ENCODE data around the gene FRA10AC1. TPM values are rescaled to one million over a fixed set of nuclear protein-coding genes. Genes with fewer than 3 reads are reported as not detected.

FRA10AC1 gene
- total RNA-seq, 6 donors from 2014 or later: 7.4 to 28.9 (median 12.2) TPM

- no peaks in the 10 kb centered on the region for H3K9me3 ChIP-seq
- H3K27me3 ChIP-seq: no peaks in the 10 kb centered on the region
- no peak overlapping the region for H3K27ac ChIP-seq
- DNase-seq: no peak
- H3K4me3 ChIP-seq: no peak overlapping the region
- no peak for TF ChIP-seq EP300 (IDR thresholded peaks at IDR 0.05)
- no peak for TF ChIP-seq POLR2AphosphoS5 (IDR thresholded peaks at IDR 0.05)
- TF ChIP-seq, protein P1, sequence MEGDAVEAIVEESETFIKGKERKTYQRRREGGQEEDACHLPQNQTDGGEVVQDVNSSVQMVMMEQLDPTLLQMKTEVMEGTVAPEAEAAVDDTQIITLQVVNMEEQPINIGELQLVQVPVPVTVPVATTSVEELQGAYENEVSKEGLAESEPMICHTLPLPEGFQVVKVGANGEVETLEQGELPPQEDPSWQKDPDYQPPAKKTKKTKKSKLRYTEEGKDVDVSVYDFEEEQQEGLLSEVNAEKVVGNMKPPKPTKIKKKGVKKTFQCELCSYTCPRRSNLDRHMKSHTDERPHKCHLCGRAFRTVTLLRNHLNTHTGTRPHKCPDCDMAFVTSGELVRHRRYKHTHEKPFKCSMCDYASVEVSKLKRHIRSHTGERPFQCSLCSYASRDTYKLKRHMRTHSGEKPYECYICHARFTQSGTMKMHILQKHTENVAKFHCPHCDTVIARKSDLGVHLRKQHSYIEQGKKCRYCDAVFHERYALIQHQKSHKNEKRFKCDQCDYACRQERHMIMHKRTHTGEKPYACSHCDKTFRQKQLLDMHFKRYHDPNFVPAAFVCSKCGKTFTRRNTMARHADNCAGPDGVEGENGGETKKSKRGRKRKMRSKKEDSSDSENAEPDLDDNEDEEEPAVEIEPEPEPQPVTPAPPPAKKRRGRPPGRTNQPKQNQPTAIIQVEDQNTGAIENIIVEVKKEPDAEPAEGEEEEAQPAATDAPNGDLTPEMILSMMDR (IDR thresholded peaks at IDR 0.05): no peak
- ATAC-seq (ENCODE audit: low FRiP score in 2 of 2): no peak
- no peaks in the 10 kb centered on the region for H3K36me3 ChIP-seq
- no peaks in the 10 kb centered on the region for H3K4me1 ChIP-seq
- WGBS, 2 donors: 65 to 88% methylated on average over 1 of the region's 1 CpG
Observed at GRCh38 chr10:93726024-93726423, 23.6 kb upstream of the FRA10AC1 start.

GRCh38 chr10:93723153-93723552 lies 20.8 kb upstream of the FRA10AC1 start:
- DNase-seq (no peak), ATAC-seq (ENCODE audit: low FRiP score in 2 of 2) (no peak)
- TF ChIP-seq, protein P1 (IDR thresholded peaks at IDR 0.05): no peak
- TF ChIP-seq POLR2AphosphoS5 (IDR thresholded peaks at IDR 0.05) (no peak), POLR2A (IDR thresholded peaks at IDR 0.05) (no peak), EP300 (IDR thresholded peaks at IDR 0.05) (no peak)
- no peak overlapping the region for H3K4me3 ChIP-seq
- no peaks in the 10 kb centered on the region for H3K36me3 ChIP-seq
- WGBS, 2 donors: 87 to 89% methylated on average over 2 of the region's 2 CpGs
- no peaks in the 10 kb centered on the region for H3K9me3 ChIP-seq
- no peaks in the 10 kb centered on the region for H3K4me1 ChIP-seq
- no peak overlapping the region for H3K27ac ChIP-seq
- no peaks in the 10 kb centered on the region for H3K27me3 ChIP-seq

DNA sequence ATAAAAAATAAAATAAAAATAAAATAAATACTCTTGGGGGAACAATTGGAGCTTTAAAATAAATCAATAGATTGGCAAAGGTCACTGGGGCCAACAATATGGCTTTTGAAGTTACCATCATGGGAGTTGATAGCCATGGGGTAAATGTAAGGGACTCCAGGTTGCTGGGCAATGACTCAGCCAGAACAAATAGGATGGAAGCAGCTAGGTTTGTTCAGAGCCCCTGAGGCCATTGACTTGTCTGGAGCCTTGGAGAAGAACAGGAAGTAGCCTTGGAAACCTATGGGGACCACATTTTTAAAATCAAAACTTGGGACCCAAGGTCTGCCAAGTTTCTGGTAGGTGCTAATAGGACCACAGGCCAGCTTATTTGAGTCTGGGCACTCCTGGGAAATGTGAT lies 20.2 kb upstream of the FRA10AC1 start:
- H3K4me1 ChIP-seq: no peaks in the 10 kb centered on the region
- H3K36me3 ChIP-seq: no peaks in the 10 kb centered on the region
- no peak for TF ChIP-seq EP300 (IDR thresholded peaks at IDR 0.05)
- TF ChIP-seq POLR2AphosphoS5 (IDR thresholded peaks at IDR 0.05): no peak
- no peak for TF ChIP-seq POLR2A (IDR thresholded peaks at IDR 0.05)
- TF ChIP-seq, protein P1 (IDR thresholded peaks at IDR 0.05): no peak
- no peak overlapping the region for H3K4me3 ChIP-seq
- ATAC-seq (ENCODE audit: low FRiP score in 2 of 2) (no peak), DNase-seq (no peak)
- H3K9me3 ChIP-seq: no peaks in the 10 kb centered on the region
- H3K27me3 ChIP-seq: no peaks in the 10 kb centered on the region
- no peak overlapping the region for H3K27ac ChIP-seq

GRCh38 chr10:93719901-93720300 lies 17.5 kb upstream of the FRA10AC1 start:
- TF ChIP-seq, protein P1 (IDR thresholded peaks at IDR 0.05): no peak
- TF ChIP-seq EP300 (IDR thresholded peaks at IDR 0.05) (no peak), POLR2AphosphoS5 (IDR thresholded peaks at IDR 0.05) (no peak), POLR2A (IDR thresholded peaks at IDR 0.05) (no peak)
- WGBS, 2 donors: 81 to 82% methylated on average over 3 of the region's 3 CpGs
- ATAC-seq (ENCODE audit: low FRiP score in 2 of 2): no peak

DNA sequence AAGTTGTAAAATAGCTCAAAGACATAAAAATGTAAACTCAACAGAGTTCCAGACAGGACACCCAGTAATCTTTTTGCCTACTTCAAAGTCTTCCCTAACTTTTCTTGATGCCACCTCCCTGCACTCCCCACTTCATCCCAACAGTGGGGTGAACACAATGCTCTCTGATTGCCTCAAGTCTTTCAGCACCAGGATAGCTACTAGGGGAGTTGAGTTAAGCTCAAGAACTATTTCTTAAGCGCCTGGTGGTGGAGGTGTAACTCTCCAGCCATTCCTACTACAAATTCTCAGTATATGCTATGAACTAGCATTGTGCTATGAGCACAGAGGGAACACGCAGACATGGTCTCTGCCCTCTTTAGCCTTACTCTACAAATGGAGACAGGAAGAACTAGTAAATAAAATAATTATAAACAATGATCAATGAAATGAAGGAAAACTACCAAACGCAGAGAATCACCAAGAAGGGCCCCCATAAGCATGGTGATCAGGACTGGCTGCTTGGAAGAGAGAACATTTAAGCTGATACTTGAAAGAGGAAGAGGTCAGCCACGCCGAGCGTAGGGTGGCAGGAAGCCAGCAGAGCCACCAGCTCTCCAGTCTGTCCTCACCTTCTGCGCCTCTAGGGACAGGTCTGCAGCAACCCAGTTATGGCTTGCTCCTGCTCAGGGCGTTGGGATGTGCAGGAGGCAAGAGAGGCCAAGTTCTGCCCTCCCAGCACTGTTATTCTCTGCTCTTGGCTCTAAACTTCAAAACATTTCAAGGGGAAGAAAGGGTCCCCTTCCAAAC lies 16.7 kb upstream of the FRA10AC1 start:
- Histone ChIP-seq H3K27ac (no peak overlapping the region), H3K9me3 (no peaks in the 10 kb centered on the region), H3K27me3 (no peaks in the 10 kb centered on the region), H3K4me3 (no peak overlapping the region), H3K36me3 (no peaks in the 10 kb centered on the region), H3K4me1 (no peaks in the 10 kb centered on the region)
- WGBS, 2 donors: 46 to 60% methylated on average over 8 of the region's 8 CpGs
- DNase-seq (no peak), ATAC-seq (ENCODE audit: low FRiP score in 2 of 2) (no peak)
- TF ChIP-seq, protein P1 (IDR thresholded peaks at IDR 0.05): no peak
- TF ChIP-seq EP300 (IDR thresholded peaks at IDR 0.05) (no peak), POLR2AphosphoS5 (IDR thresholded peaks at IDR 0.05) (no peak), POLR2A (IDR thresholded peaks at IDR 0.05) (no peak)

More at GRCh38 chr10:93719901-93720300, 17.5 kb upstream of the FRA10AC1 start:
- Histone ChIP-seq H3K4me3 (no peak overlapping the region), H3K27me3 (no peaks in the 10 kb centered on the region), H3K36me3 (no peaks in the 10 kb centered on the region), H3K9me3 (no peaks in the 10 kb centered on the region), H3K4me1 (no peaks in the 10 kb centered on the region), H3K27ac (no peak overlapping the region)
- DNase-seq: no peak
